K562 (cell line): ENCODE results near the gene ADRB2. TPM values are rescaled to one million over a fixed set of nuclear protein-coding genes. Genes with fewer than 3 reads are reported as not detected.

ENCODE experiments used
- ATAC-seq: fragments of 200-7000 bp; cut with Tn5 transposase; 3 replicates; pipeline ENCODE4 v1.9.1; 2020; ENCODE audit warnings: moderate library complexity
- BruUV-seq: library from RNA; stranded (reverse); fragments of 400-500 nt; replicated peaks from 2 replicates; lab custom pipeline; 2021; lab: Mats Ljungman, UMichigan
- CTCF ChIA-PET: fragments of 300-600 bp; formaldehyde crosslinking; extraction: SDS; loops from one replicate; lab custom pipeline; 2021; ENCODE audit warnings: low intra/inter-chr PET ratio; lab: Yijun Ruan, JAX
- POLR2A ChIA-PET: fragments of 300-600, 350-650 bp; sonication (Branson Sonifier 250); formaldehyde crosslinking; extraction: SDS; loops from one replicate; lab custom pipeline; 2021; ENCODE audit warnings: antibody characterized with exemption, inconsistent platforms; lab: Yijun Ruan, JAX
- DNase-seq, 4 experiments: peaks; one replicate each; pipeline versions ENCODE4 v3.0.0 to v3.0.0-alpha.2; 2011 to 2018; ENCODE audit warnings: low spot score in 3 of 4, mixed read lengths in 3 of 4; ENCODE audit errors: extremely low read depth in 1 of 4
- FAIRE-seq: peaks from 2 replicates; lab custom pipeline; 2011; peaks lifted over from hg19 to GRCh38; lab: Jason Lieb, UNC
- H2AFZ ChIP-seq: 2 replicates; pipeline ENCODE4 v1.6.0; 2011; ENCODE audit warnings: low read depth, low read length, control low read depth, inconsistent platforms
- H3K27ac ChIP-seq: fragments of 200-600 bp; 3 replicates; pipeline ENCODE4 v1.8.0; 2011; ENCODE audit warnings: low read depth, mild to moderate bottlenecking, control low read depth, inconsistent platforms, low read length, moderate library complexity, mixed read lengths; ENCODE audit errors: extremely low read depth
- H3K27me3 ChIP-seq, 2 experiments: fragments of 300-600 bp in 1 of 2; 2 replicates in 1 of 2; 3 replicates in 1 of 2; pipeline versions ENCODE4 v1.6.0 to v1.8.0; 2011; ENCODE audit warnings: inconsistent platforms in 2 of 2, low read length in 2 of 2, mild to moderate bottlenecking in 1 of 2, mixed read lengths in 1 of 2, moderate library complexity in 1 of 2; ENCODE audit not compliant: control insufficient read depth in 2 of 2, insufficient read depth in 2 of 2
- H3K36me3 ChIP-seq: fragments of 300-600 bp; 3 replicates; pipeline ENCODE4 v1.8.0; 2011; ENCODE audit warnings: mild to moderate bottlenecking, low read length, inconsistent platforms; ENCODE audit not compliant: control insufficient read depth, insufficient read depth
- H3K4me1 ChIP-seq, 2 experiments: fragments of 200-600 bp in 1 of 2; replicated peaks in 1 of 2; 2 replicates in 1 of 2; 3 replicates in 1 of 2; pipeline versions ENCODE4 v1.5.1 to v1.8.0; 2011; ENCODE audit warnings: inconsistent platforms in 2 of 2, low read length in 2 of 2, mild to moderate bottlenecking in 1 of 2, mixed read lengths in 1 of 2, moderate library complexity in 1 of 2; ENCODE audit not compliant: control insufficient read depth in 2 of 2, insufficient read depth in 2 of 2
- H3K4me2 ChIP-seq: 2 replicates; pipeline ENCODE4 v1.6.1; 2011; ENCODE audit warnings: low read length, control low read depth, inconsistent platforms, mixed read lengths; ENCODE audit not compliant: insufficient read depth
- H3K4me3 ChIP-seq: fragments of 200-600 bp; sonication (generic), shearing (Covaris generic); 2 replicates; pipeline ENCODE4 v1.5.1; 2016; ENCODE audit warnings: control low read depth, inconsistent platforms
- H3K79me2 ChIP-seq: fragments of 200-600 bp; 3 replicates; pipeline ENCODE4 v1.8.0; 2011; ENCODE audit warnings: low read length, inconsistent platforms; ENCODE audit not compliant: control insufficient read depth, insufficient read depth
- H3K9ac ChIP-seq, 2 experiments: 2 replicates each; pipeline versions ENCODE4 v1.6.0 to v1.6.1; 2011; ENCODE audit warnings: low read depth in 2 of 2, low read length in 2 of 2, control low read depth in 1 of 2, inconsistent platforms in 1 of 2, mild to moderate bottlenecking in 1 of 2, mixed read lengths in 1 of 2; ENCODE audit not compliant: insufficient read depth in 1 of 2
- H3K9me1 ChIP-seq: one replicate; pipeline ENCODE4 v1.6.0; 2011; ENCODE audit warnings: inconsistent platforms, mild to moderate bottlenecking, low read length, moderate library complexity; ENCODE audit not compliant: control insufficient read depth, insufficient read depth
- H3K9me3 ChIP-seq: replicated peaks from 2 replicates; pipeline ENCODE4 v1.5.1; 2011; ENCODE audit warnings: low read depth, low read length, inconsistent platforms; ENCODE audit not compliant: control insufficient read depth, insufficient read depth
- H4K20me1 ChIP-seq: replicated peaks from 2 replicates; pipeline ENCODE4 v1.6.1; 2011; ENCODE audit warnings: low read length, inconsistent platforms, mixed read lengths; ENCODE audit not compliant: control insufficient read depth, insufficient read depth
- ARID2 ChIP-seq: fragments of 450-650 bp; IDR thresholded peaks from 2 replicates; pipeline ENCODE4 v1.6.1; 2017; ENCODE audit warnings: antibody characterized with exemption, mild to moderate bottlenecking
- BCOR ChIP-seq: fragments of 450-650 bp; IDR thresholded peaks from 2 replicates; pipeline ENCODE4 v1.6.1; 2016
- FOXP1 ChIP-seq: sonication (generic); formaldehyde crosslinking; IDR thresholded peaks from 2 replicates; pipeline ENCODE4 v1.8.0; 2022; ENCODE audit warnings: mild to moderate bottlenecking, missing genetic modification reagents
- HLTF ChIP-seq: fragments of 450-650 bp; IDR thresholded peaks from 2 replicates; pipeline ENCODE4 v1.6.1; 2016
- KAT2B ChIP-seq: IDR thresholded peaks from one replicate; pipeline ENCODE4 v1.6.1; 2012; ENCODE audit warnings: low read depth, mild to moderate bottlenecking, control low read depth, inconsistent platforms, low read length, moderate library complexity
- LARP7 ChIP-seq: fragments of 450-650 bp; IDR thresholded peaks from 2 replicates; pipeline ENCODE4 v1.6.1; 2016
- NFIC ChIP-seq: fragments of 450-650 bp; IDR thresholded peaks from 2 replicates; pipeline ENCODE4 v1.6.1; 2017; ENCODE audit warnings: mild to moderate bottlenecking, inconsistent platforms
- NRF1 ChIP-seq, 2 experiments: fragments of 450-650 bp; IDR thresholded peaks in 1 of 2; conservative IDR thresholded peaks in 1 of 2; 2 replicates each; pipeline ENCODE4 v1.6.1; 2014; ENCODE audit warnings: mild to moderate bottlenecking in 2 of 2
- PTBP1 ChIP-seq: fragments of 200-400 bp; formaldehyde crosslinking; IDR thresholded peaks from 2 replicates; pipeline ENCODE4 v1.6.1; 2017; ENCODE audit warnings: low read depth, low read length
- RFX7 ChIP-seq: fragments of 250-450 bp; sonication (Bioruptor Pico); IDR thresholded peaks from 2 replicates; pipeline ENCODE4 v1.5.1; 2021; ENCODE audit warnings: mild to moderate bottlenecking
- SMARCC2 ChIP-seq: fragments of 450-650 bp; IDR thresholded peaks from 2 replicates; pipeline ENCODE4 v1.6.1; 2017; ENCODE audit warnings: antibody characterized with exemption, moderate library complexity, mild to moderate bottlenecking, low read depth
- TBP ChIP-seq: optimal IDR thresholded peaks from 2 replicates; pipeline ENCODE3; 2011; ENCODE audit warnings: low read depth, low read length, improper control_type of control experiment
- TEAD1 ChIP-seq, 2 experiments: fragments of 450-650 bp in 1 of 2; sonication (generic) in 1 of 2; formaldehyde crosslinking; IDR thresholded peaks; 2 replicates each; pipeline versions ENCODE4 v1.4.0 to v1.8.0; 2020 to 2022; ENCODE audit warnings: mild to moderate bottlenecking in 2 of 2, missing genetic modification reagents in 1 of 2
- XRCC3 ChIP-seq: fragments of 450-650 bp; IDR thresholded peaks from 2 replicates; pipeline ENCODE4 v1.6.1; 2017; ENCODE audit warnings: mild to moderate bottlenecking, moderate library complexity
- ZNF140 ChIP-seq: fragments of 250-450 bp; sonication (Bioruptor Pico); IDR thresholded peaks from 2 replicates; pipeline ENCODE4 v1.8.0; 2021; ENCODE audit warnings: moderate library complexity, mild to moderate bottlenecking, inconsistent platforms
- ZNF324 ChIP-seq: fragments of 250-450 bp; sonication (Bioruptor Pico); IDR thresholded peaks from 2 replicates; pipeline ENCODE4 v1.4.0; 2020; ENCODE audit warnings: mild to moderate bottlenecking
- WGBS: fragments of 100-300 bp; shearing (Covaris generic); methylation state at CpG from one replicate; pipeline ENCODE4 v1.1.6; 2016; ENCODE audit warnings: low coverage, mixed read lengths; ENCODE audit not compliant: insufficient coverage; ENCODE audit errors: missing lambda C conversion rate; 5-methylcytosine and 5-hydroxymethylcytosine counted together
- in situ Hi-C: fragments of 300-500 bp; cut with MboI; formaldehyde crosslinking; loops from 4 replicates; pipeline ENCODE4 v1.15.0; 2018; ENCODE audit warnings: inconsistent platforms, mixed read lengths
- intact Hi-C: fragments of 100-400 bp; cut with micrococcal nuclease; formaldehyde crosslinking; loops from 2 replicates; pipeline ENCODE4 v1.14.2; 2022
- polyA plus RNA-seq, 8 experiments: library from polyadenylated mRNA; depleted of rRNA in 4 of 8; stranded (reverse) in 5 of 8; unstranded in 3 of 8; fragments of >200 nt; fragmentation: Nextera tagmentation in 2 of 8; fragmentation: Illumina TruSeq in 1 of 8; extraction: Ambion mirVana in 2 of 8; extraction: Trizol in 1 of 8; gene quantifications; 2 replicates each; pipeline versions ENCODE4 v1.2.1 to v1.2.3, GENCODE V29; 2011 to 2014; ENCODE audit warnings: inconsistent platforms in 1 of 8, missing spikeins in 1 of 8
- total RNA-seq, 7 experiments: library from RNA; depleted of rRNA in 6 of 7; stranded (reverse); fragments of >200 nt in 6 of 7; fragmentation: Illumina TruSeq in 2 of 7; extraction: Trizol in 2 of 7; gene quantifications; 2 replicates each; pipeline versions ENCODE4 v1.2.1 to v1.2.3, GENCODE V29; 2011 to 2021; ENCODE audit warnings: low replicate concordance in 1 of 7
- TF ChIP-seq, protein P1 (sequence below): sonication (generic); formaldehyde crosslinking; IDR thresholded peaks from 2 replicates; pipeline ENCODE4 v1.8.0; 2022; ENCODE audit warnings: mild to moderate bottlenecking, missing genetic modification reagents
- TF ChIP-seq, protein P2 (sequence below): fragments of 450-650 bp; formaldehyde crosslinking; IDR thresholded peaks from 2 replicates; pipeline ENCODE4 v1.4.0; 2022; ENCODE audit warnings: missing genetic modification characterization

ADRB2 gene
- total and polyA plus RNA-seq, 9 of the 15 experiments (the other 6 are each of a cell fraction or from before 2014, with no cell fraction given), result 0.01 to 0.18 (median 0.04) TPM; not detected in 2

DNA sequence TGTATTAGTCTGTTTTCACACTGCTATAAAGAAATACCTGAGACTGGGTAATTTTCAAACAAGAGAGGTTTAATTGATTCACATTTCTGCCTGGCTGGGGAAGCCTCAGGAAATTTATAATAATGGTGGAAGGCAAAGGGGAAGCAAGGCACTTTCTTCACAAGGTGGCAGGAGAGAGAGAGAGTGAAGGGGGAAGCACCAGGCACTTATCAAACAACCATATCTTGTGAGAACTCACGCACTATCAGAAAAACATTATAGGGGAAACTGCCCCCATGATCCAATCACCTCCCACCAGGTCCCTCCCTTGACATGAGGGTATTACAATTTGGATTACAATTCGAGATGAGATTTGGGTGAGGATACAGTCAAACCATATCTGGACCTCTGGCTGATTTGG is 34.7 kb downstream of the ADRB2 start:
- ATAC-seq (no peak), DNase-seq (no peak), FAIRE-seq (no peak)
- no peak overlapping the region for H3K4me2 ChIP-seq
- H3K9me1 ChIP-seq, result no peaks in the 10 kb centered on the region
- no peak overlapping the region for H3K27ac ChIP-seq
- H3K4me1 ChIP-seq, result no peaks in the 10 kb centered on the region; a peak in 1 of 5 replicates
- no peaks in the 10 kb centered on the region; the same call in 1 of the 2 replicates for H4K20me1 ChIP-seq
- H3K27me3 ChIP-seq, result peaks cover 0 to 20% of the 10 kb centered on the region in 2 experiments; a peak in 4 of 5 replicates
- ChIA-PET CTCF (interaction anchor here (0.7 kb wide), 1 partner anchor 1987 kb away, joined by 3 read pairs; no protein-coding TSS in a partner anchor), POLR2A (interaction anchor here (1.3 kb wide), 1 partner anchor 14 kb away, joined by 3 read pairs; no protein-coding TSS in a partner anchor)
- no peak overlapping the region for H3K9ac ChIP-seq
- no TSS peak for BruUV-seq
- TF ChIP-seq RFX7 (CRISPR knock-in tag), result no peak
- TF ChIP-seq, protein P1, sequence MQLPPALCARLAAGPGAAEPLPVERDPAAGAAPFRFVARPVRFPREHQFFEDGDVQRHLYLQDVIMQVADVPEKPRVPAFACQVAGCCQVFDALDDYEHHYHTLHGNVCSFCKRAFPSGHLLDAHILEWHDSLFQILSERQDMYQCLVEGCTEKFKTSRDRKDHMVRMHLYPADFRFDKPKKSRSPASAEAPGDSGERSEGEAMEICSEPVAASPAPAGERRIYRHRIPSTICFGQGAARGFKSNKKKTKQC (CRISPR knock-in tag), result no peak
- no peak for TF ChIP-seq KAT2B
- TF ChIP-seq, protein P2, sequence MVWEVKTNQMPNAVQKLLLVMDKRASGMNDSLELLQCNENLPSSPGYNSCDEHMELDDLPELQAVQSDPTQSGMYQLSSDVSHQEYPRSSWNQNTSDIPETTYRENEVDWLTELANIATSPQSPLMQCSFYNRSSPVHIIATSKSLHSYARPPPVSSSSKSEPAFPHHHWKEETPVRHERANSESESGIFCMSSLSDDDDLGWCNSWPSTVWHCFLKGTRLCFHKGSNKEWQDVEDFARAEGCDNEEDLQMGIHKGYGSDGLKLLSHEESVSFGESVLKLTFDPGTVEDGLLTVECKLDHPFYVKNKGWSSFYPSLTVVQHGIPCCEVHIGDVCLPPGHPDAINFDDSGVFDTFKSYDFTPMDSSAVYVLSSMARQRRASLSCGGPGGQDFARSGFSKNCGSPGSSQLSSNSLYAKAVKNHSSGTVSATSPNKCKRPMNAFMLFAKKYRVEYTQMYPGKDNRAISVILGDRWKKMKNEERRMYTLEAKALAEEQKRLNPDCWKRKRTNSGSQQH (CRISPR knock-in tag), result no peak
- no peak for TF ChIP-seq NFIC
- no peak for TF ChIP-seq TBP
- no peak for TF ChIP-seq ARID2
- TF ChIP-seq TEAD1 (CRISPR knock-in tag; IDR thresholded peaks at IDR 0.05), result no peak
- no peak for TF ChIP-seq BCOR
- no peak for TF ChIP-seq FOXP1
- TF ChIP-seq ZNF324 (CRISPR knock-in tag), result no peak
- no peak for TF ChIP-seq LARP7
- no peak for TF ChIP-seq ZNF140 (CRISPR knock-in tag)
- TF ChIP-seq XRCC3, result no peak
- TF ChIP-seq HLTF, result no peak
- no peak for TF ChIP-seq PTBP1
- no peak for TF ChIP-seq SMARCC2
- TF ChIP-seq NRF1 (conservative IDR thresholded peaks at IDR 0.05 in 1 of 2, IDR thresholded peaks at IDR 0.05 in 1 of 2), result no peak
- H2AFZ ChIP-seq, result no peak overlapping the region
- no peak overlapping the region for H3K4me3 ChIP-seq
- no peaks in the 10 kb centered on the region for H3K36me3 ChIP-seq
- 8% methylated on average over 2 of the region's 2 CpGs for WGBS
- intact Hi-C loops, result no loop called here
- H3K9me3 ChIP-seq, result no peaks in the 10 kb centered on the region
- H3K79me2 ChIP-seq, result no peaks in the 10 kb centered on the region
- in situ Hi-C loops, result no loop called here
